ENCODE results near the gene SOX3. TPM values are rescaled to one million over a fixed set of nuclear protein-coding genes. Genes with fewer than 3 reads are reported as not detected.

The SOX3 gene
- total RNA-seq, 1 experiment from 2014 or later: not detected

DNA sequence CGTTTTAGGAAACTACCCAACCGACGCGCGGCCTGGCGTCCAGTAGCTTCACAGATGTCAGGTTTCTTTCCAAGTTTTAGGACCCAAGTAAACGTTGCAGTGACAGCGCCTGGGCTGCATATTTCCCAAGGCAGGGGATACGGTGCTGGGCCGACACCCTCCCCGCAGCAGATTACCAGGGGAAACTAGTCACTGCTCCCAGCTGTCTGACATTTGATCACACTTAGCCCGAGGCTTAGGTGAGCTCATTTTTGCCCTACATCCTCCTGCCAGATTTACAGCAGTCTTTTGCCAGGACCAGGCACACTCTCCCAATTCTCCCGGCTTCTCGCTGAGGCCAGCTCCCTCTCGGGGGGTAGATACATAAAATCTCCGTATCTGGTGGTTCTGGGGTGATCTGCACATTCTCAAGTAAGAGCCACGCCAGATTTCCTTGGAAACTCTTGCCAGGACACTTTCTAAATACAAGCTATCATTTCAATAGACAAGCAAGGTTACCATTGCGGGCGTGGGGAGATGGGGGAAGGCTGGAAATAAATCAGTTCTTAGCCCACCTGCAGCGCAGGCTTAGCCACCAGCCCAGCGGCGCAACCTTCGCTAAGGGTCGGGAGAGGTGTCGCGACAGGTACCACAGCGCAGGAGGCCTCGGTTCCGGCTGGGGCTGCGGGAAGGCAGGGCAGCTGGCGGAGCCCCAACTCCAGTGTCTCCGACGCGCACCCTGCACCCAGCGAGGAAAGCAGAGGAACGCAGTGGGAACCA is 2.5 kb upstream of the SOX3 start:
- ChIA-PET CTCF (no interaction called here), POLR2A (interaction anchor here (1.0 to 1.4 kb wide), 2 partner anchors 15 to 18 kb away, joined by 3 read pairs; no protein-coding TSS in a partner anchor)
- intact Hi-C loops (cut with micrococcal nuclease): no loop called here
- Mint-ChIP-seq H3K36me3 (ENCODE audit: insufficient read depth, unreplicated experiment) (no peaks in the 10 kb centered on the region), H3K4me1 (ENCODE audit: insufficient read depth, unreplicated experiment) (peaks cover 6% of the 10 kb centered on the region), H3K4me3 (ENCODE audit: unreplicated experiment) (peak overlapping the region; percentile 42), H3K27ac (ENCODE audit: low read depth, unreplicated experiment) (no peak overlapping the region), H3K27me3 (ENCODE audit: insufficient read depth, unreplicated experiment) (no peaks in the 10 kb centered on the region), H3K9me3 (ENCODE audit: unreplicated experiment) (no peaks in the 10 kb centered on the region)
- DNase-seq (ENCODE audit: unreplicated experiment): peak; percentile 72
- TF ChIP-seq CTCF (IDR thresholded peaks at IDR 0.05; ENCODE audit: unreplicated experiment): no peak
- no TSS peak for BruUV-seq (replicated peaks)

GRCh38 chrX:140505421-140506337 is 810 bp upstream of the SOX3 start:
- Mint-ChIP-seq H3K4me3 (ENCODE audit: unreplicated experiment) (no peak overlapping the region), H3K9me3 (ENCODE audit: unreplicated experiment) (no peaks in the 10 kb centered on the region), H3K27ac (ENCODE audit: low read depth, unreplicated experiment) (no peak overlapping the region), H3K36me3 (ENCODE audit: insufficient read depth, unreplicated experiment) (no peaks in the 10 kb centered on the region), H3K27me3 (ENCODE audit: insufficient read depth, unreplicated experiment) (no peaks in the 10 kb centered on the region), H3K4me1 (ENCODE audit: insufficient read depth, unreplicated experiment) (peaks cover 6% of the 10 kb centered on the region)
- TF ChIP-seq CTCF (IDR thresholded peaks at IDR 0.05; ENCODE audit: unreplicated experiment): no peak
- no peak for DNase-seq (ENCODE audit: unreplicated experiment)
- no TSS peak for BruUV-seq (replicated peaks)
- CTCF ChIA-PET: no interaction called here
- POLR2A ChIA-PET: no interaction called here
- intact Hi-C loops (cut with micrococcal nuclease): no loop called here

GRCh38 chrX:140503714-140504351 is 1.0 kb downstream of the SOX3 start:
- Mint-ChIP-seq H3K27ac (ENCODE audit: low read depth, unreplicated experiment) (no peak overlapping the region), H3K4me1 (ENCODE audit: insufficient read depth, unreplicated experiment) (peaks cover 6% of the 10 kb centered on the region), H3K4me3 (ENCODE audit: unreplicated experiment) (no peak overlapping the region), H3K36me3 (ENCODE audit: insufficient read depth, unreplicated experiment) (no peaks in the 10 kb centered on the region), H3K27me3 (ENCODE audit: insufficient read depth, unreplicated experiment) (peaks cover 8% of the 10 kb centered on the region), H3K9me3 (ENCODE audit: unreplicated experiment) (no peaks in the 10 kb centered on the region)
- no peak for TF ChIP-seq CTCF (IDR thresholded peaks at IDR 0.05; ENCODE audit: unreplicated experiment)
- DNase-seq (ENCODE audit: unreplicated experiment): no peak
- CTCF ChIA-PET: no interaction called here
- no TSS peak for BruUV-seq (replicated peaks)
- intact Hi-C loops (cut with micrococcal nuclease): no loop called here
- POLR2A ChIA-PET: no interaction called here

GRCh38 chrX:140503238-140503601 is 1.6 kb downstream of the SOX3 start:
- Mint-ChIP-seq H3K4me1 (ENCODE audit: insufficient read depth, unreplicated experiment) (peaks cover 6% of the 10 kb centered on the region), H3K27ac (ENCODE audit: low read depth, unreplicated experiment) (no peak overlapping the region), H3K9me3 (ENCODE audit: unreplicated experiment) (no peaks in the 10 kb centered on the region), H3K27me3 (ENCODE audit: insufficient read depth, unreplicated experiment) (peaks cover 14% of the 10 kb centered on the region), H3K36me3 (ENCODE audit: insufficient read depth, unreplicated experiment) (no peaks in the 10 kb centered on the region), H3K4me3 (ENCODE audit: unreplicated experiment) (no peak overlapping the region)
- no TSS peak for BruUV-seq (replicated peaks)
- intact Hi-C loops (cut with micrococcal nuclease): no loop called here
- CTCF ChIA-PET: no interaction called here
- POLR2A ChIA-PET: no interaction called here
- no peak for DNase-seq (ENCODE audit: unreplicated experiment)
- TF ChIP-seq CTCF (IDR thresholded peaks at IDR 0.05; ENCODE audit: unreplicated experiment): no peak

All from MCF 10A (cell line).